Loucy (cell line): Measurements from ENCODE around the gene SECISBP2L.

ENCODE experiments used
- EZH2phosphoT487 ChIP-seq: fragments of 200-600 bp; IDR thresholded peaks from 2 replicates; pipeline ENCODE4 v1.6.1; 2018; ENCODE audit warnings: antibody characterized with exemption, mild to moderate bottlenecking, moderate library complexity, borderline replicate concordance
- TF ChIP-seq, protein P1 (sequence below): fragments of 200-600 bp; sonication (generic); conservative IDR thresholded peaks from 2 replicates; pipeline ENCODE4 v1.5.1; 2014; ENCODE audit warnings: mild to moderate bottlenecking, antibody characterized with exemption, low read length

DNA sequence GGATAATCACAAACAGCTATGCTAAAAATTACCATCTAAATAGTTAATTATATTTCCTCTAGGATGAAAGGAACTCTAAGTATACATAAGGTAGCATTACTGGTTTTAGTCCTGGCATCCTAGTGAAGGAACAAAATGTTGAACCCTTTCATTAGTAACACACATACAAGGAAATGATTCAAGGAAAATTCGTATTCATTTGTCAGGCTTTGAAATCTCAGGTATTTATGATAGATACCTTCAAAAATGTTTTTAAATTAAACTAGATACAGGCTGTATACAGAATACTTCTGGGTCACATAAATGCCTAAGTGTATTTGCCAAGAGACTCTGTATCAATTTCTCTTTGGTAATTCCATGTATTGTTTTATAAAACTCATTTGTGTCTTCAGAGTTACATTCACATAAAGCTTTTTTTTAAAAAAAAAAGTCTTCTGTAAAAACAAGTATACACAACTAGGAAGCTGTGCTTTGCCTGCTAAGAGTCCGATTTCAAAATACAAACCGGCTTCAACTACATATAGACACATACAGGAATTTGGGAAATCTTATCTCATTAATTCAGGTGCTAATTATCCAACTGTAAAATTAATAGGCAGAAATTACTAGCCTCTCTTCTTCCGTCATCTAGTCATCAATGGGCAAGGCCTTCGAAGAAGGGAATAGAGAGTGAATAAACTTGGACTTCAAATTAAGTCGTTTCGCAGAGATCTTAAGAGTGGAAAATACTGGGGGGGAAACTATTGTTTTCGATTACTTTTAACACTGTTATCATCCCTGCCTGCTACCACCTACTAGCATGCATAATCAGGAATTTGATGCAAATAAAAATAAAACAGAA, 1.3 kb downstream of the SECISBP2L start:
- TF ChIP-seq, protein P1, sequence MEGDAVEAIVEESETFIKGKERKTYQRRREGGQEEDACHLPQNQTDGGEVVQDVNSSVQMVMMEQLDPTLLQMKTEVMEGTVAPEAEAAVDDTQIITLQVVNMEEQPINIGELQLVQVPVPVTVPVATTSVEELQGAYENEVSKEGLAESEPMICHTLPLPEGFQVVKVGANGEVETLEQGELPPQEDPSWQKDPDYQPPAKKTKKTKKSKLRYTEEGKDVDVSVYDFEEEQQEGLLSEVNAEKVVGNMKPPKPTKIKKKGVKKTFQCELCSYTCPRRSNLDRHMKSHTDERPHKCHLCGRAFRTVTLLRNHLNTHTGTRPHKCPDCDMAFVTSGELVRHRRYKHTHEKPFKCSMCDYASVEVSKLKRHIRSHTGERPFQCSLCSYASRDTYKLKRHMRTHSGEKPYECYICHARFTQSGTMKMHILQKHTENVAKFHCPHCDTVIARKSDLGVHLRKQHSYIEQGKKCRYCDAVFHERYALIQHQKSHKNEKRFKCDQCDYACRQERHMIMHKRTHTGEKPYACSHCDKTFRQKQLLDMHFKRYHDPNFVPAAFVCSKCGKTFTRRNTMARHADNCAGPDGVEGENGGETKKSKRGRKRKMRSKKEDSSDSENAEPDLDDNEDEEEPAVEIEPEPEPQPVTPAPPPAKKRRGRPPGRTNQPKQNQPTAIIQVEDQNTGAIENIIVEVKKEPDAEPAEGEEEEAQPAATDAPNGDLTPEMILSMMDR = no peak
- no peak for TF ChIP-seq EZH2phosphoT487
